Karpas-422 (cell line): ENCODE data around the gene ACKR2. TPM values are rescaled to one million over a fixed set of nuclear protein-coding genes. Genes with fewer than 3 reads are reported as not detected.

Experiments used
- DNase-seq: peaks from one replicate; pipeline ENCODE4 v3.0.0-alpha.2; 2015
- H2AFZ ChIP-seq: fragments of 200-600 bp; sonication (generic); 2 replicates; pipeline ENCODE4 v1.6.1; 2014; ENCODE audit warnings: antibody characterized with exemption, low read length, mixed read lengths
- H3K27ac ChIP-seq: fragments of 200-600 bp; sonication (generic); 2 replicates; pipeline ENCODE4 v1.5.1; 2014; ENCODE audit warnings: mild to moderate bottlenecking, low read length, moderate library complexity
- H3K27me3 ChIP-seq: fragments of 200-600 bp; sonication (generic); 2 replicates; pipeline ENCODE4 v1.6.1; 2014; ENCODE audit warnings: low read length, mixed read lengths
- H3K36me3 ChIP-seq: fragments of 200-600 bp; sonication (generic); 2 replicates; pipeline ENCODE4 v1.6.1; 2014; ENCODE audit warnings: low read length, mixed read lengths; ENCODE audit not compliant: insufficient read depth
- H3K4me1 ChIP-seq: fragments of 200-600 bp; sonication (generic); 2 replicates; pipeline ENCODE4 v1.6.1; 2014; ENCODE audit warnings: mild to moderate bottlenecking, low read length, mixed read lengths
- H3K4me2 ChIP-seq: fragments of 200-600 bp; sonication (generic); 2 replicates; pipeline ENCODE4 v1.6.1; 2014; ENCODE audit warnings: low read length, low read depth, mild to moderate bottlenecking; ENCODE audit not compliant: poor library complexity, severe bottlenecking
- H3K4me3 ChIP-seq: fragments of 200-600 bp; sonication (generic); 2 replicates; pipeline ENCODE4 v1.5.1; 2014; ENCODE audit warnings: mild to moderate bottlenecking, antibody characterized with exemption, low read length, mixed read lengths
- H3K79me2 ChIP-seq: fragments of 200-600 bp; sonication (generic); 2 replicates; pipeline ENCODE4 v1.6.1; 2014; ENCODE audit warnings: mild to moderate bottlenecking, low read length, mixed read lengths
- H3K9ac ChIP-seq: fragments of 200-600 bp; sonication (generic); 2 replicates; pipeline ENCODE4 v1.6.0; 2014; ENCODE audit warnings: low read length
- H3K9me2 ChIP-seq: fragments of 200-600 bp; sonication (generic), shearing (Covaris generic); replicated peaks from 2 replicates; pipeline ENCODE4 v1.6.0; 2014; ENCODE audit warnings: mild to moderate bottlenecking, low read length, moderate library complexity; ENCODE audit not compliant: insufficient read depth
- H3K9me3 ChIP-seq: fragments of 300-700, 200-600 bp; sonication (generic); 2 replicates; pipeline ENCODE4 v1.6.1; 2014; ENCODE audit warnings: low read length, mixed read lengths
- H4K20me1 ChIP-seq: fragments of 200-600 bp; sonication (generic); 2 replicates; pipeline ENCODE4 v1.6.1; 2014; ENCODE audit warnings: mild to moderate bottlenecking, antibody characterized with exemption, low read length, low read depth; ENCODE audit not compliant: insufficient read depth
- total RNA-seq: library from RNA; depleted of rRNA; stranded (reverse); fragments of >200 nt; shearing (Covaris generic); gene quantifications from 2 replicates; pipeline ENCODE4 v1.2.3, GENCODE V29; 2014; ENCODE audit warnings: low replicate concordance; rRNA removed

The ACKR2 gene, protein sequence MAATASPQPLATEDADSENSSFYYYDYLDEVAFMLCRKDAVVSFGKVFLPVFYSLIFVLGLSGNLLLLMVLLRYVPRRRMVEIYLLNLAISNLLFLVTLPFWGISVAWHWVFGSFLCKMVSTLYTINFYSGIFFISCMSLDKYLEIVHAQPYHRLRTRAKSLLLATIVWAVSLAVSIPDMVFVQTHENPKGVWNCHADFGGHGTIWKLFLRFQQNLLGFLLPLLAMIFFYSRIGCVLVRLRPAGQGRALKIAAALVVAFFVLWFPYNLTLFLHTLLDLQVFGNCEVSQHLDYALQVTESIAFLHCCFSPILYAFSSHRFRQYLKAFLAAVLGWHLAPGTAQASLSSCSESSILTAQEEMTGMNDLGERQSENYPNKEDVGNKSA
- 0.43 and 1.9 TPM in 2 replicates for total RNA-seq

DNA sequence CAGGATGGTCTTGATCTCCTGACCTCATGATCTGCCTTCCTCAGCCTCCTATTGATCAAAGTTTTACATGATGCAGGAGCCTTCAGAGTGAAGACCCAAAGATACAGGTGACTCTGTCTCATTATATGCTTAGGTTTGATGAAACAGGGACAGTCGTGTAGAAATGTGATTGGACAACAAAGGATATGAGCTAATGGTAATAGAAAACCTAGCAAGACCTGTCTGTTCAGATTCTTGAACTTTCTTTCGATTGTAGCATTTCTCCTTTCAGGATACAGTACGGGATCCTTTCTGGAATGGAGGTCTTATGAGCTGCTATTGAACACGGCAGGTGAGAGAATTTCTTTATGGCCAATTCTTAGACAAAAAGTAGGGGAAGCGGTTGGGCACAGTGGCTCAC, at the start of gene ACKR2:
TSS of gene ACKR2 (plus strand) at position 244 of the 400 bp plus-strand sequence. CDS start 55,058 bp downstream, outside the sequence.
- Histone ChIP-seq H2AFZ (no peak within 1 kb of the TSS), H3K4me2 (no peak within 1 kb of the TSS), H3K9ac (no peak within 1 kb of the TSS), H3K79me2 (peaks cover under 1% of the 10 kb centered on the region), H3K27me3 (no peaks in the 10 kb centered on the region), H4K20me1 (no peaks in the 10 kb centered on the region), H3K27ac (no peak within 1 kb of the TSS), H3K4me3 (no peak within 1 kb of the TSS), H3K36me3 (no peaks in the 10 kb centered on the region), H3K4me1 (peaks cover 8% of the 10 kb centered on the region), H3K9me2 (no peaks in the 10 kb centered on the region), H3K9me3 (no peaks in the 10 kb centered on the region)
- no peak for DNase-seq

DNA sequence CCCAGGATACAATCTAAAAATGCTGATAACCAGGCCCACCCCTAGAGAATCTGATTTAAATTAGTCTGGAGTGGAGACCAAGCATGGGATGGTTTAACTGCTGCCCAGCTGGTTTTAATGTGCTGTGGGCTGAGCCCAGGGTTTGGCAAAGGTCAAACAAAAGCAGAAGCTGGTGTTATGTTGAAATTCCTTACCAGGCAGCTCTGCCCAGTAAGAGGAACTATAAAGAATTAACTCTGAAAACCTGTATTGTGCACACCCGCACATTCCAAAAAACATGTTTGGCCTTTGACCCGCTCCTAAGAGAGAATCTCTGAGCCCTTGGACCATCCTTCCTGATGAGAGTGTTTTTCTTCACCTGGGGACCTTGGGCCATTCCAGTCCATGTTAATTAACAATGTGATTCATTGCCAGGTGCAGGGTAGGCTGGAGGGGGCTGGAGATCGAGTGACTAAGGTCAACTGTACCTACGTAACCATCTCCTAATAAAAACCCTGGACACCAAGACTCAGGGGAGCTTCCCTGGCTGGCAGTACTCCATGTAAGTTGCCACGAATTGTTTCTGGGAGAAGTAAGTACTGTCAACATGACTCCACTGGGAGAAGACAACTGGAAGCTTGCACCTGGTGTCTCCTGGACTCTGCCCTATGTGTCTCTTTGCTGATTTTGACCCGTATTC, 47.1 kb upstream of the ACKR2 start:
- Histone ChIP-seq H3K4me3 (no peak overlapping the region), H3K4me2 (no peak overlapping the region), H3K36me3 (no peaks in the 10 kb centered on the region), H4K20me1 (no peaks in the 10 kb centered on the region), H3K9me3 (no peaks in the 10 kb centered on the region), H3K9ac (no peak overlapping the region), H3K9me2 (no peaks in the 10 kb centered on the region), H2AFZ (no peak overlapping the region), H3K79me2 (no peaks in the 10 kb centered on the region), H3K27me3 (no peaks in the 10 kb centered on the region), H3K4me1 (peaks cover 37% of the 10 kb centered on the region), H3K27ac (no peak overlapping the region)
- no peak for DNase-seq

DNA sequence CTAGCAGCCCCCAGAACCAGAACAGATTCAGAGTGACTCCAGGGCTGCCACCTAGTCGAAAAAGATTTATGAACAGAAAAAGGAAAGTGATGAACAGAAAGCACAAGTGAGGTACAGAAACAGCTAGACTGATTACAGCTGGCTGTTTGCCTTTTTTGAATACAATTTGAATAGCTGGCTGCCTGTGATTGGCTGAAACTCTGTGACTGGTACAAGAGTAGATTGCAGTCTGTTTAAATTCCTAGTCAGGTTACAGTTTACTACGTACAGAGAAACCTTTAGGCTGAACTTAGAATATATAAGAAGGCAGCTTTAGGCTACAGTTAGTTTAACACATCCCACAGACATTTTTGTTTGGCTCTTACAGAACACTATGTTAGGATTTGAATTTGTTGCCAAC, 46.2 kb upstream of the ACKR2 start:
- Histone ChIP-seq H4K20me1 (no peaks in the 10 kb centered on the region), H3K36me3 (no peaks in the 10 kb centered on the region), H3K27me3 (no peaks in the 10 kb centered on the region), H3K4me3 (no peak overlapping the region), H3K4me2 (peak overlapping the region; percentile 7), H3K9me3 (no peaks in the 10 kb centered on the region), H2AFZ (no peak overlapping the region), H3K9ac (no peak overlapping the region), H3K9me2 (no peaks in the 10 kb centered on the region), H3K79me2 (no peaks in the 10 kb centered on the region), H3K27ac (no peak overlapping the region), H3K4me1 (peaks cover 37% of the 10 kb centered on the region)
- DNase-seq, result peak; percentile 57

DNA sequence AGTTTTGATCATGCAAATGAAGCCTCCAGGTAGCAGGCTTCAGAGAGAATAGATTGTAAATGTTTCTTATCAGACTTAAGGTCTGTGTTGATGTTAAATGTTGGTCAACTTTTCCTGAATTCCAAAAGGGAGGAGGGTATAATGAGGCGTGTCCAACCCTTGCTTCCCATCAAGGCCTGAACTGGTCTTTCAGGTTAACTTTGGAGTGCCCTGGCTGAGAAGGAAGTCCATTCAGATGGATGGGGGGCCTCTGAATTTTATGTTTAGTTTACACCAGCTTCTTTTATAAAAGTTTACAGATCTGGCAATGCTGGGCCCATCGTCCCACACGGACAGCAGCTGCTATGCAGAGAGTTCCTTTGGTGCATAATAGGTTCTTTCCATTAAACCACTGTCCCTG, 45.1 kb upstream of the ACKR2 start:
- Histone ChIP-seq H3K27ac (peak overlapping the region; percentile 71), H3K9me3 (no peaks in the 10 kb centered on the region), H3K4me2 (peak overlapping the region; percentile 80)

DNA sequence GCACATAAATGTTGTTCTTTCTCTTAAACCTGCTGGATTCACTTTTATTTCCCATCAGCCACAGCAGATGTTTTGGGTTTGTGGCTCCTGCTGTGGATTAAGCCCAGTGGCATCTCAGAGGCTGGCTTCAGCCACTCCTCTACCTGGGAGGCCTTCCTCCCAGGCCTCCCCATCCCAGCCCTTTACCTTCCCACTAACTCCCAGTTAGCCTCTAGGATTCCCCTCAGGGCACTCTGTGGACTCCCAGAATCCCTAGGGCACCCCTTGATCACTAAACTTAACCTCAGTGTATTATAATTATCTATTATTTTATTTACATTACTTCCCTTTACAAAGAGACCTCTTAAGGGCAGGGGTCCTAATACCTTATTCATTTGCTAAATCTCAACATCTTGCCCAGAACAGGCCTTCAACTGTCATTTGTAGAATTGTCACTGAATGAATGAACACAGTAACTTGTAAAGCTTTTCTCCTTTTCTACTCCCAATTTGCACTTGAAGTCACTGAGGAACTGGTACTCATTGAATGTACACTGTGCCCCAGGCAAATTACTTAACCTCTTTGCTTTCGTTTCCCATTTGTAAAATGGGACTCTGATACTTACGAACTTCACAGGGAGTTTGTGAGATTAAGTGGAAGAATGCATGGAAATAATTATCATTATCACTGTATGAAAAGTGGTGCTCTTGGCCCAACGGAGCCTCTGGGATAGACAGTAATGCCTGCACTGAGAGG, 44.5 kb upstream of the ACKR2 start:
- Histone ChIP-seq H3K27ac (peak overlapping the region; percentile 71), H3K4me3 (peak overlapping the region; percentile 59), H3K9ac (peak overlapping the region; percentile 45), H3K9me3 (no peaks in the 10 kb centered on the region), H2AFZ (0 out of 2 replicates have a peak overlapping the region, but pooled peaks have one; percentile 84), H3K36me3 (no peaks in the 10 kb centered on the region), H3K9me2 (no peaks in the 10 kb centered on the region), H3K27me3 (no peaks in the 10 kb centered on the region), H4K20me1 (no peaks in the 10 kb centered on the region), H3K4me1 (peaks cover 37% of the 10 kb centered on the region), H3K79me2 (no peaks in the 10 kb centered on the region), H3K4me2 (peak overlapping the region; percentile 80)
- DNase-seq, result peak; percentile 68

More for the DNA sequence above, 45.1 kb upstream of the ACKR2 start:
- Histone ChIP-seq H3K36me3 (no peaks in the 10 kb centered on the region), H3K9ac (peak overlapping the region; percentile 45), H3K79me2 (no peaks in the 10 kb centered on the region), H4K20me1 (no peaks in the 10 kb centered on the region), H3K9me2 (no peaks in the 10 kb centered on the region), H3K4me1 (peaks cover 37% of the 10 kb centered on the region), H3K4me3 (no peak overlapping the region), H2AFZ (no peak overlapping the region), H3K27me3 (no peaks in the 10 kb centered on the region)
- no peak for DNase-seq

DNA sequence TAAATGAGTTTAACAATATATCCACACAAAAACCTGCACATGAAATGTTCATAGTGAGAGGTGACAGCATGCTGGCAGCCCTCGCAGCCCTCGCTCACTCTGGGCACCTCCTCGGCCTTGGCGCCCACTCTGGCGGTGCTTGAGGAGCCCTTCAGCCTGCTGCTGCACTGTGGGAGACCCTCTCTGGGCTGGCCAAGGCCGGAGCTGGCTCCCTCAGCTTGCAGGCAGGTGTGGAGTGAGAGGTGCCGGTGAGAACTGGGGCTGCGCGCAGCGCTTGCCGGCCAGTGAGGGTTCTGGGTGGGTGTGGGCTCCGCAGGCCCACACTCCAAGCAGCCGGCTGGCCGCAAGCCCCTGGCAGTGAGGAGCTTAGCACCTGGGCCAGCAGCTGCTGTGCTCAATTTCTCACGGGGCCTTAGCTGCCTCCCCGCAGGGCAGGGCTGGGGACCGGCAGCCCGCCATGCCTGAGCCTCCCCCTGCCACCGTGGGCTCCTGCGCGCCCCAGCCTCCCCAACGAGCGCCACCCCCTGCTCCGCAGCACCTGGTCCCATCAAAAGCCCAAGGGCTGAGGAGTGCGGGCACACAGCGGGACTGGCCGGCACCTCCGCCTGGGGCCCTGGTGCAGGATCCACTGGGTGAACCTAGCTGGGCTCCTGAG, 39.6 kb upstream of the ACKR2 start:
- Histone ChIP-seq H3K9ac (no peak overlapping the region), H3K9me3 (0 out of 2 replicates have a peak, but pooled peaks cover 2% of the 10 kb centered on the region), H2AFZ (no peak overlapping the region), H3K4me1 (peaks cover 34% of the 10 kb centered on the region), H3K79me2 (no peaks in the 10 kb centered on the region), H3K27ac (no peak overlapping the region), H4K20me1 (no peaks in the 10 kb centered on the region), H3K4me2 (no peak overlapping the region), H3K9me2 (no peaks in the 10 kb centered on the region), H3K4me3 (no peak overlapping the region), H3K36me3 (no peaks in the 10 kb centered on the region), H3K27me3 (no peaks in the 10 kb centered on the region)
- no peak for DNase-seq

DNA sequence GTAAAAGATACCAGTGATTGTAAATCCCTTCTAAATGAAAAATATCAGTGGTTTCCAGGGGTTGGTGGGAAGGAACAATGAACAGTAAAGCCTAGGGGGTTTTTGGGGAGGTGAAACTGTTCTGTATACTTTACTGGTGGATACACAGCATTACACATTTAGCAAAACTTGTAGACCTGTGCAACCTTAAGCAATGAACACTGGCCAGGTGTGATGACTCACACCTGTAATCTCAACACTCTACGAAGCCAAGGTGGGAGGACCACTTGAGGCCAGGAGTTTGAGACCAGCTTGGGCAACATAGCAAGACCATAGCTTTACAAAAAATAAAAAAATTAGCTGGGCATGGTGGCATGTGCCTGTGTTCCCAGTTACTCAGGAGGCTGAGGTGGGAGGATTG, 38.0 kb upstream of the ACKR2 start:
- no peak for DNase-seq
- H3K27me3 ChIP-seq, result no peaks in the 10 kb centered on the region
- no peaks in the 10 kb centered on the region for H4K20me1 ChIP-seq
- H3K9me3 ChIP-seq, result 0 out of 2 replicates have a peak, but pooled peaks cover 2% of the 10 kb centered on the region
- no peak overlapping the region for H3K9ac ChIP-seq
- H3K9me2 ChIP-seq, result no peaks in the 10 kb centered on the region
- no peak overlapping the region for H3K4me2 ChIP-seq
- no peak overlapping the region for H3K4me3 ChIP-seq
- no peaks in the 10 kb centered on the region for H3K36me3 ChIP-seq
- no peaks in the 10 kb centered on the region for H3K79me2 ChIP-seq
- no peak overlapping the region for H3K27ac ChIP-seq
- peaks cover 17% of the 10 kb centered on the region for H3K4me1 ChIP-seq
- H2AFZ ChIP-seq, result no peak overlapping the region
